Heart left ventricle (tissue), 13 donors: ENCODE results near the gene TRH.
A peak's percentile ranks its signal among the peaks of the same experiment; 100 is the strongest.

Experiments used
- CTCF ChIP-seq, 12 donors: fragments of 200-600 bp; sonication (generic) in 4 of 12; IDR thresholded peaks; one replicate each; pipeline versions ENCODE4 v1.5.0 to v1.8.0; 2018 to 2022; ENCODE audit warnings: antibody characterized with exemption in 12 of 12, mild to moderate bottlenecking in 5 of 12
- POLR2A ChIP-seq, 2 donors: fragments of 450-650 bp; IDR thresholded peaks; one replicate each; pipeline ENCODE4 v1.6.1; 2017; ENCODE audit warnings: antibody characterized with exemption in 2 of 2, mild to moderate bottlenecking in 2 of 2, moderate library complexity in 2 of 2
- donor health status: ischemic (EF 13 %, LVEDD 7.1; RV severe dilation, severe dysfunction).
- donor health status: DM: no; HTN: yes; CAD: no.
- donor health status: DM: no; HTN: no; CAD: no.
- donor health status: ischemic (EF 25% LVEDD 6.9; RV normal size, moderate dysfunction).
- donor health status: ischemic (EF 25% LVEDD 5.7; RV mildly dilated, moderate dysfunction).
- donor health status: ischemic (EF 35%, LVEDD 5.7; RV mildly dilated, moderate dysfunction).
- donor health status: nonischemic (EF 11% LVEDD 7.7; RV severe dilation, severe dysfunction).
- donor health status: DM: yes; HTN: yes; CAD: no.
- donor health status: PGD.
- donor health status: ischemic (EF 29% LVEDD 5.4; RV normal size, mild dysfunction).
- donor health status: nonischemic (EF 23%, LVEDD 6.1; RV moderate dilation, normal function).

- TF ChIP-seq CTCF (IDR thresholded peaks at IDR 0.05) = peak in 3 of 12 donors; percentile 12 to 25 (median 18)
- no peak for TF ChIP-seq POLR2A (IDR thresholded peaks at IDR 0.05)
Observed at GRCh38 chr3:129992781-129993180, 18.3 kb downstream of the TRH start.
